Measurements from ENCODE around the gene NOL3.

NOL3 gene

DNA sequence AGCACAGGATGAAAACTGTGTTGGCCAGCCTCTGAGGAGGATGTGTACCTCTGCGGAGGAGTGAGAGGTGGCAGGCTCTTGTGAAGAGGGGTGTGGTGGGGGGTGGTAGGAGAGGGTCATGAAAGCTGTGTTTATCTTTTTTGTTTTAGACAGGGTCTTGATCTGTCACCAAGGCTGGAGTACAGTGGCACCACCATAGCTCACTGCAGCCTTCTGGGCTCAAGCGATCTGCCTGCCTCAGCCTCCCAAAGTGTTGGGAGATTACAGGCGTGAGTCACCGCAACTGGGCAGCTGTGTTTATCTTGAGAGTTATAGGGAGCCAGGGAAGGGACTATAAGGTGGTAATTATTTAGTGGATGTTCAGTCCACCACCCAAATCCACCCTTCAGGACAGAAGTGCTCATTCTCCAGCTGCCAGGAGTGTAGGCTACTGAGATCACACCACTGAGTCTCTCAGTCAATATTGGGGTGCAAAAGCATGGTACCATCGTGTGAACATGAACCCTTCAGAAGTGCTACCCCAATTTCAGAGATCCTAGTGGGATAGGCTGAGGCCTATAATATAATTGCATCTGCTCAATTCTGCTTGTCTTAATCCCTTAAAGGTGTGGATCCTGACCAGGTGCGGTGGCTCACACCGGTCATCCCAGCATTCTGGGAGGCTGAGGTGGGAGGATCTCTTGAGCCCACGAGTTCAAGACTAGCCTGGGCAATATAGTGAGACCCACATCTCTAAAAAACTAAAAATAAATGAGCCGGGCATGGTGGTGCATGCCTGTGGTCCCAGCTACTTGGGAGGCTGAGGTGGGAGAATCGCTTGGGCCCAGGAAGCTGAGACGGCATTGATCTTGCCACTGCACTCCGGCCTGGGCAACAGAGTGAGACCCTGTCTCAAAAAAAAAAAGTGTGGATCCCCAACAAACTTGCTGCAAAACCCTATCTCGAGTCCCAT lies 20.4 kb downstream of the NOL3 start:
- no peak for DNase-seq

DNA sequence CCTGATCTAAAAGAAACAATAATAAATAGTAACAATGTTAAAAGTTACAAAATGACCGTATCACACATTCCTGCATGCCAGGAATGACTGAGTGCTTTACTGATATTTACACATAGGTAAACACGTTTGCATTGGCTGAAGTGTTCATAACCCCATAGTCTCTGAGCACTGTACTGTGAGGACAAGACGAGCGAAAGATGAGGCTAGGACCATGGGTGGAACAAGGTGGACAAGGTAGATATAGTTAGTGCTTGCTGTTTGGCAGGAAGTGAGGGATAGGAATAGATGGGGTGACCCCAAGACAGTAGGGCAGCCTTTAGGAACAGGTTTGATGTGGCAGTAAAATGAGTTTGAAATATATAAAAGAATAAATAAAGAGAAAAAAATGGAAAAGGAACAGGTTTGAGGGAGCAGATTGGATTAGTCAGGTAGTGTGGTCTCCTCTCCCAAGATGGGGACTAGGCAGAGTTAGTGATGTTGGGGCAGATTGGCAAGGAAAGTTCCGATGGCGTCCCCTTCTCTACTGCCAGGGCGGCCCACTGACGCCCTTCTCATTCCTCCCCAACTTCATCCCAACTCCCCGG lies 21.2 kb downstream of the NOL3 start:
- DNase-seq, result no peak

DNA sequence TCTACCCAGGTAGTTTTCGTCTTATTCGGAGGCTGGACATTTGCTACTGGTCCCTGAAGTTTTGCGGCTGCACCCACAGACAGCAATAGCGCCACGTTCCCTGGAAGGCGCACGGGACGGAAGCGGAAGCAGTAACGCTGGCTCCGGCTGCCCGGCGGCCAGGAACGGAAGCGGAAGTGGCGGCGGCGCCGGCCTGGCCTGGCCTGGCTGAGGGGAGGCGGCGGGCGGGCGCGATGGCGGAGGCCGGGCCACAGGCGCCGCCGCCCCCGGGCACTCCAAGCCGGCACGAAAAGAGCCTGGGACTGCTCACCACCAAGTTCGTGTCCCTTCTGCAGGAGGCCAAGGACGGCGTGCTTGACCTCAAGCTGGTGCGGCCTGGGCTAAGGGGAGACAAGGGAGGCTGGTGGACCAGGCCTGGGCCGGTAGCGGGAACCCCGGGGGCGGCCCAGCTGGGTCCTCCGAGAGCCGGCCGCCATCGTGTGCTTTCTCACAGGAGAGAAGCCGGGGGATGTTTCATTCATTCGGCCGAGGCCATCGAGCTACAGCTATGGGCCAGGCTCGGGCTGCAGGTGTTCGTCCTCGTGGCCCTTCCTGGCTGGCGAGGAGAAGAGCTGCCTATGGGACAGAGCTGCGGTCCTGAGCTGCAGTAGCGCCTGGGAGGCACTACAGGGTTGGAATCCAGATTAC lies 21.8 kb downstream of the NOL3 start, which contains the start of gene E2F4:
TSS of gene E2F4 (plus strand) at position 161 of the 687 bp plus-strand sequence. CDS start at position 234, 73 bp downstream.
- DNase-seq, result peak; percentile 66 to 76

DNA sequence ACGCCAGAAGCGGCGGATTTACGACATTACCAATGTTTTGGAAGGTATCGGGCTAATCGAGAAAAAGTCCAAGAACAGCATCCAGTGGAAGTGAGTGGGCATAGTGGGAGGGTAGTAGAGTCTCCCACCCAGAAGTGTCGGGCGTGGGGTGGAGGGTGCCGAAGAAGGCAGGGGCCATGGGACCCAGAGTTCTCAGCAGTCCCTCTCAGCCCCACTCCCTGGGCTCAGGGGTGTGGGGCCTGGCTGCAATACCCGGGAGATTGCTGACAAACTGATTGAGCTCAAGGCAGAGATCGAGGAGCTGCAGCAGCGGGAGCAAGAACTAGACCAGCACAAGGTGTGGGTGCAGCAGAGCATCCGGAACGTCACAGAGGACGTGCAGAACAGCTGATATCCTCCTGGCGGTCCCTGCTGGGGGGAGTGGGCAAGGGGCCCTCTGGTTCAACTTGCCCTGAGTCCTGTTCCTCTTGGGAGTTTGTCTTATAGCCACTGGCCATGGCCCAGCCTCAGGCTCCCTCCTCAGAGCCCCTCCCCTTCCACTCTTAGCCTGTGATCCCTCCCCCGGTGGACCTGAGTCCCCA lies 22.5 kb downstream of the NOL3 start:
- no peak for DNase-seq

DNA sequence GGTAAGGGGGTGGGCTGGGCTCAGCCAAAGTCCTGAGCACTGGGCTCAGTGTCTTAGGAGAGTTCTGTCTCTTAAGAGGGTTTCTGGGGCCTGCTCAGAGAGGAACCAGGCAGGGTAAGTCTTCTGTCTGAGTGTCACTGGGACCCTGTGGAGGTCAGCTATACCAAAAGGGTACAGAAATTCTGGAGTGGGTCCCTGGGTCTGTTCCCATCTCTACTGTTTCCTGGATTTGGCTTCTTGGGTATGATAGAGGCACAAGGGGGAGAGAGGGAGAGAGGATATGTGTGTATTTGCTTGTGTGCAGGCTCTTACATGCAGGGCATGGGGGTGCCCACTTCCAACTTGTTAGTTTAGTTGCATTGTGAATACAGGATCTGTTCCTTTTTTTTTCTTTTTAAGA lies 23.2 kb downstream of the NOL3 start:
- DNase-seq, result no peak

DNA sequence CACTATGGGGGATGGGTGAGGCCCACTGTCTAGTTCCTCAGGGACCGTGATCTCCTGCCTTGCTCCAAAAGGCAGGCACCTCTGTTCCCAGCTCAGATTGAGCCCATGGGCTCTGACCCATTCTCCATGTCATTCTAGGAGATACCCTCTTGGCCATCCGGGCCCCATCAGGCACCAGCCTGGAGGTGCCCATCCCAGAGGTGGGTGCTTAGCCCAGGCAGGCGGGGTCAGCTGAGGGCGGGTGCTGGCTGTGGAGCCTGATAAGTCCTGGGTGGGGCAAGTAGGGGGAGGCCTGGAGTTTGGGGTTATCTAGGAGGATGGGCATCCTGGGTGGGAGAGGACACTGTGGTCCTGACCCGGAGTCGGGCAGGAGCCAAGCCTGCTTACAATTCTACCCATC lies 23.9 kb downstream of the NOL3 start:
- no peak for DNase-seq

- DNase-seq, result no peak
These were observed 25.3 kb downstream of the NOL3 start for GRCh38 chr16:67195676-67196075.

GRCh38 chr16:67196881-67197280 lies 26.5 kb downstream of the NOL3 start:
- DNase-seq, result no peak

- DNase-seq, result no peak
These were observed 27.4 kb downstream of the NOL3 start for GRCh38 chr16:67197704-67198103.

GRCh38 chr16:67198238-67198734 lies 27.9 kb downstream of the NOL3 start:
- DNase-seq, result no peak

DNA sequence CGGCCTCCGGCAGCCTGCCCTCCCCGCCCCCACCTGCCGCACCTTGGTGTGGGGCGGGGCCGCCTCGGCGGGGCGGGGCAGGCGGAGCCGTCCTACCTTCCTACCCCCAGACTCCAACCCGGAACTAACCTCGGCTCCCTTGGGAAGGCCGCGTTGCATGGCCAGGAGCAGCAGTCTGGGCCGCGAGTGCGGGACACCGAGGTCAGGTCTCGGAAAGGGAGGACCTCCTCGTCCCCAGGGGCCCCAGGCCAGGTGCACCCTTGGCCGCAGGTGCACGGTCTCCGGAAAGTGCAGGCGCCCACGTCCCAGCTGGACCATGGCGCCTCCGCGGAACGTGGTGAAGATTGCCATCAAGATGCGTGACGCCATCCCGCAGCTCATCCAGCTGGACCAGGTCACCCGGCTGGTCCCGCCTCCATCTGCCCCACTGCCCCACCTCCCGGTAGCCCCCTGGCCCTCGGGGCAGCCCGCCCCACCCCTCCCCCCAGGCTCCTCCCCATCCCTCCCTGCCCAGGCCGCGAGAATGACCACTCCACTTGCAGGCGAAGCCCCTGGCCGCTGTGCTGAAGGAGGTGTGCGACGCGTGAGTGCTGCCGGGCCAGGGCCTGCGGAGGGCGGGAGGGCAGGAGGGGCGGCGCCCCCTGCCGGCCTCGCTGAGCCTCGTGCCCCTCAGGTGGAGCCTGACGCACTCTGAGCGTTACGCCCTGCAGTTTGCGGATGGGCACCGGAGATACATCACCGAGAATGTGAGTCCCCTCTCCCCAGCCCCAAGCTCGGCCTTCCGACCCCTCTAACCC lies 28.9 kb downstream of the NOL3 start, which contains the start of gene ELMO3:
TSS of gene ELMO3 (plus strand) at position 121 of the 797 bp plus-strand sequence. CDS start at position 317, 196 bp downstream.
- DNase-seq, result no peak

- DNase-seq, result no peak
These were observed 29.5 kb downstream of the NOL3 start for GRCh38 chr16:67199808-67200198.

DNA sequence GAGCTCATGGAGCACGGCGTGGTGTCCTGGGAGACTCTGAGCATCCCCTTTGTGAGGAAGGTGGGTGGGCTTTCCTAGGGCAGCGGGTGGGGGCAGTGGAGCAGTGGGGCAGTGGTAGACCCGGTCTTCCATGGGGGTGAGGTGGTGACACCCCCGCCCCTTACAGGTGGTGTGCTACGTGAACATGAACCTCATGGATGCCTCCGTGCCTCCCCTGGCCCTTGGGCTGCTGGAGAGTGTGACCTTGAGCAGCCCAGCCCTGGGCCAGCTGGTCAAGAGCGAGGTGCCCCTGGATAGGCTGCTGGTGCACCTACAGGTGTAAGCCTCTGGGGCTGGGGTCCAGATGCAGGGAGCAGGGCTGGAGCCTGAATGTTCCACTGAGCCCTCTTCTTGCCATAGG lies 30.2 kb downstream of the NOL3 start:
- no peak for DNase-seq

GRCh38 chr16:67201411-67202345 lies 31.3 kb downstream of the NOL3 start:
- no peak for DNase-seq

GRCh38 chr16:67202426-67202825 lies 32.1 kb downstream of the NOL3 start:
- no peak for DNase-seq

DNA sequence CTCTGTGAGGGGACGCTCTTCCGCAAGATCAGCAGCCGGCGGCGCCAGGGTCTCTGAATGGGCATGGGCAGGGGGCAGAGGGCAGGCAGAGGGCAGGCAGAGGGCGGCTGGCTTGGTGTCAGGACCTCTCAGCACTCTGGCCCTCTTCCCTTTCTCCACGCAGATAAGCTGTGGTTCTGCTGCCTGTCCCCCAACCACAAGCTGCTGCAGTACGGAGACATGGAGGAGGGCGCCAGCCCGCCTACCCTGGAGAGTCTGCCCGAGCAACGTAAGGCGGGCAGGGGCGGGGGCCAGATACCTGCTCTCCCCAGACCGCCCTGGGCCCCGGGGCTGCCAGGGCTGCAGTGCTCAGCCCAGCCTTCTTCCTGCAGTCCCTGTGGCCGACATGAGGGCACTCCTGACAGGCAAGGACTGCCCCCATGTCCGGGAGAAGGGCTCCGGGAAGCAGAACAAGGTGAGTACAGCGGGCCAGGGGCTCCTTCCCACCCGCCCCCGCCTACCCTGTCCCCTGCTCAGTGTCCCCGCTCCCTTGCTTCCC lies 32.7 kb downstream of the NOL3 start:
- DNase-seq, result no peak

DNA sequence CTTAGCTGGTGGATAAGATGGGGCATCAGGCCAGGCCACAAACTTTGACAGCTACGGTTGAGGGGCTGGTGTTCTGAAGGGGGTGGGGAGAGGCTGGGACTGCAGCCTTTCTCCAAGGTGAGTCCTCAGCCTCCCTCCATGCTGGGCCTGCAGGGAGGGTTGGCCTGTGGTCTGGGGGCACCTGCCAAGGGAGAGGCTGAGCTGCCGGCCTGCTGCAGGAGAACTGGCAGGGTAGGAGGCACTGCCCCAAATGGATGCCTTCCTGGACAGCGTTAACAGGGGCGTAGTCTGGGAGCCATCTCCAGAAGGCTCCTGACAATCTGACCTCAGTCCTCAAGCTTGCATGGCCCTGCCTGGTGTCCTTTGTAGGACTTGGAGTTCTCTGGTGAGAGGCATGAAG lies 33.7 kb downstream of the NOL3 start:
- DNase-seq, result no peak

- DNase-seq, result no peak
These were observed 35.9 kb downstream of the NOL3 start for GRCh38 chr16:67206129-67206837.

DNA sequence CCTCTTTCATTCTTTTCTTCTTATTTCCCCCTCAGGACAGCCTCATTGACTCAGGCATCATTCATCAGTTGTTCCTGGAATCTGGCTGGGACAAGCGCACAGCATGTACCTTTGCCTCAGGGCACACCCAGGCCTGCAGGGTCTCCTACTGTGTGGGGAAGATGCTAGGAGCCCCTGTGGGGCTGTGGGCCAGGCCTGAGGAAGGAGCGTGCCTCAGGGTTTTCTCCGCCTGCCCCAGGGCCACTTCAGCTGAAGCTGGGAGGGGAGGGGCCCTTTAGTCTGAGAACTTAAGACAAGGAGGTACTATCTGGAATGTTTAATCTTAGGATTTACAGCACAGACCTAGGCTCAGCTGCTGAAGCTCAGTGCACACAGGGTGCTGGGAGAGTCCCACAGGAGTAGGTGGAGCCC lies 36.5 kb downstream of the NOL3 start:
- no peak for DNase-seq

Measured in cerebellar nuclear complex (tissue), 1 donor.